Lung (tissue), 12 donors: Measurements from ENCODE around the gene ZC3HAV1L. TPM values are rescaled to one million over a fixed set of nuclear protein-coding genes. Genes with fewer than 3 reads are reported as not detected.

Experiments used
- ATAC-seq: fragments of 200-7000 bp; cut with Tn5 transposase; one replicate; pipeline ENCODE4 v1.9.1; 2020; ENCODE audit warnings: moderate number of reproducible peaks; ENCODE audit not compliant: insufficient read depth, low FRiP score
- DNase-seq, 3 donors: peaks; one replicate each; pipeline ENCODE4 v3.0.0-alpha.2; 2013 to 2017
- H3K27ac ChIP-seq, 2 donors: one replicate each; pipeline ENCODE4 v1.5.1; 2013; ENCODE audit warnings: mild to moderate bottlenecking in 2 of 2, moderate library complexity in 2 of 2, control low read depth in 1 of 2, inconsistent platforms in 1 of 2, low read depth in 1 of 2, low read length in 1 of 2
- H3K27me3 ChIP-seq, 3 donors: one replicate each; pipeline ENCODE4 v1.5.1; 2013; ENCODE audit warnings: low read length in 2 of 3; ENCODE audit not compliant: control insufficient read depth in 3 of 3, insufficient read depth in 3 of 3
- H3K36me3 ChIP-seq, 4 donors: one replicate each; pipeline ENCODE4 v1.5.1; 2013; ENCODE audit warnings: low read length in 4 of 4, mild to moderate bottlenecking in 1 of 4, moderate library complexity in 1 of 4; ENCODE audit not compliant: control insufficient read depth in 4 of 4, insufficient read depth in 4 of 4
- H3K4me1 ChIP-seq, 5 donors: one replicate each; pipeline ENCODE4 v1.5.1; 2013; ENCODE audit warnings: low read length in 5 of 5, mild to moderate bottlenecking in 2 of 5, moderate library complexity in 1 of 5; ENCODE audit not compliant: control insufficient read depth in 5 of 5, insufficient read depth in 5 of 5
- H3K4me3 ChIP-seq: one replicate; pipeline ENCODE4 v1.5.1; 2013; ENCODE audit warnings: mild to moderate bottlenecking, control low read depth, moderate library complexity
- H3K9ac ChIP-seq, 2 donors: one replicate each; pipeline ENCODE4 v1.5.1; 2013; ENCODE audit warnings: low read length in 2 of 2, control low read depth in 1 of 2; ENCODE audit not compliant: insufficient read depth in 1 of 2
- H3K9me3 ChIP-seq, 4 donors: one replicate each; pipeline ENCODE4 v1.5.1; 2013; ENCODE audit warnings: low read length in 3 of 4, mild to moderate bottlenecking in 1 of 4, moderate library complexity in 1 of 4; ENCODE audit not compliant: control insufficient read depth in 4 of 4, insufficient read depth in 3 of 4
- WGBS, 2 donors: extraction: QIAGEN DNeasy Blood & Tissue Kit; methylation state at CpG; one replicate each; pipeline ENCODE4 v1.1.7; 2013; 5-methylcytosine and 5-hydroxymethylcytosine counted together
- polyA plus RNA-seq, 2 donors: library from polyadenylated mRNA; stranded (reverse); fragments of 200-250 nt; gene quantifications; one replicate each; pipeline ENCODE4 v1.2.1, GENCODE V29; 2013
- total RNA-seq, 2 donors: library from RNA; depleted of rRNA in 1 of 2; stranded (reverse); fragments of >200 nt in 1 of 2; gene quantifications; one replicate each; pipeline ENCODE4 v1.2.1, GENCODE V29; 2014 to 2021
- TF ChIP-seq, protein P1 (sequence below): IDR thresholded peaks from 2 replicates; pipeline ENCODE4 v1.5.1; 2012; ENCODE audit warnings: mild to moderate bottlenecking; ENCODE audit errors: control extremely low read depth, extremely low read depth
- donor health status: control.
- donor health status: control.
- donor health status: Bipolar disorder and iron deficiency.
- donor health status: healthy.
- donor health status: DM: yes; HTN: yes; CAD: no.

Gene ZC3HAV1L
- total and polyA plus RNA-seq, 4 donors = 0.57 to 30.7 (median 4.6) TPM

- peak; percentile 12 to 52 (median 42) for DNase-seq
- TF ChIP-seq, protein P1, sequence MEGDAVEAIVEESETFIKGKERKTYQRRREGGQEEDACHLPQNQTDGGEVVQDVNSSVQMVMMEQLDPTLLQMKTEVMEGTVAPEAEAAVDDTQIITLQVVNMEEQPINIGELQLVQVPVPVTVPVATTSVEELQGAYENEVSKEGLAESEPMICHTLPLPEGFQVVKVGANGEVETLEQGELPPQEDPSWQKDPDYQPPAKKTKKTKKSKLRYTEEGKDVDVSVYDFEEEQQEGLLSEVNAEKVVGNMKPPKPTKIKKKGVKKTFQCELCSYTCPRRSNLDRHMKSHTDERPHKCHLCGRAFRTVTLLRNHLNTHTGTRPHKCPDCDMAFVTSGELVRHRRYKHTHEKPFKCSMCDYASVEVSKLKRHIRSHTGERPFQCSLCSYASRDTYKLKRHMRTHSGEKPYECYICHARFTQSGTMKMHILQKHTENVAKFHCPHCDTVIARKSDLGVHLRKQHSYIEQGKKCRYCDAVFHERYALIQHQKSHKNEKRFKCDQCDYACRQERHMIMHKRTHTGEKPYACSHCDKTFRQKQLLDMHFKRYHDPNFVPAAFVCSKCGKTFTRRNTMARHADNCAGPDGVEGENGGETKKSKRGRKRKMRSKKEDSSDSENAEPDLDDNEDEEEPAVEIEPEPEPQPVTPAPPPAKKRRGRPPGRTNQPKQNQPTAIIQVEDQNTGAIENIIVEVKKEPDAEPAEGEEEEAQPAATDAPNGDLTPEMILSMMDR = no peak
- WGBS, 2 donors = 1% methylated on average over 52 to 68 of the region's 68 CpGs
- H3K9ac ChIP-seq = peak overlapping the region; percentile 49 to 78
- H3K4me3 ChIP-seq = peak overlapping the region; percentile 71
- peaks cover 0 to 18% (median 11%) of the 10 kb centered on the region in 5 donors for H3K4me1 ChIP-seq
- no peaks in the 10 kb centered on the region for H3K9me3 ChIP-seq
- ATAC-seq = peak; percentile 32
- H3K36me3 ChIP-seq = no peaks in the 10 kb centered on the region
- no peaks in the 10 kb centered on the region for H3K27me3 ChIP-seq
- peak overlapping the region in 1 of 2 donors; percentile 20 for H3K27ac ChIP-seq
Observed at GRCh38 chr7:138980563-138981291, 55.1 kb downstream of the ZC3HAV1L start.

- 40 to 63% methylated on average over 9 of the region's 9 CpGs for whole genome bisulfite sequencing, 2 donors
- Histone ChIP-seq H3K9ac (peak overlapping the region; percentile 24 to 49), H3K27me3 (no peaks in the 10 kb centered on the region), H3K4me1 (peaks cover 0 to 24% (median 12%) of the 10 kb centered on the region in 5 donors), H3K9me3 (no peaks in the 10 kb centered on the region), H3K27ac (no peak overlapping the region), H3K4me3 (peak overlapping the region; percentile 71), H3K36me3 (no peaks in the 10 kb centered on the region)
- TF ChIP-seq, protein P1 = no peak
- DNase-seq = peak in 1 of 3 donors; percentile 11
- no peak for ATAC-seq
Observed at GRCh38 chr7:138979988-138980562, 55.8 kb downstream of the ZC3HAV1L start.

- H3K4me3 ChIP-seq = no peak overlapping the region
- TF ChIP-seq, protein P1 = no peak
- DNase-seq = no peak
Observed at GRCh38 chr7:138979226-138979979, 56.4 kb downstream of the ZC3HAV1L start.

More at GRCh38 chr7:138979226-138979979, 56.4 kb downstream of the ZC3HAV1L start:
- Histone ChIP-seq H3K9ac (peak overlapping the region in 1 of 2 donors; percentile 26), H3K36me3 (no peaks in the 10 kb centered on the region), H3K27me3 (no peaks in the 10 kb centered on the region), H3K4me1 (peaks cover 0 to 24% (median 13%) of the 10 kb centered on the region in 5 donors), H3K9me3 (no peaks in the 10 kb centered on the region), H3K27ac (no peak overlapping the region)
- WGBS, 2 donors = 92 to 94% methylated on average over 6 of the region's 6 CpGs
- ATAC-seq = no peak
